ENCODE results near the gene AMER3. TPM values are rescaled to one million over a fixed set of nuclear protein-coding genes. Genes with fewer than 3 reads are reported as not detected.

AMER3 gene
- total RNA-seq, 1 donor from 2014 or later = not detected

- Mint-ChIP-seq H3K4me1 (ENCODE audit: unreplicated experiment) (no peaks in the 10 kb centered on the region), H3K9me3 (ENCODE audit: unreplicated experiment) (peaks cover under 1% of the 10 kb centered on the region), H3K27me3 (ENCODE audit: unreplicated experiment) (no peaks in the 10 kb centered on the region), H3K4me3 (ENCODE audit: unreplicated experiment) (no peak overlapping the region), H3K36me3 (ENCODE audit: unreplicated experiment) (no peaks in the 10 kb centered on the region), H3K27ac (ENCODE audit: unreplicated experiment) (no peak overlapping the region)
- no peak for TF ChIP-seq CTCF (IDR thresholded peaks at IDR 0.05)
- peak; percentile 75 for DNase-seq (ENCODE audit: extremely low spot score, unreplicated experiment)
Measured at GRCh38 chr2:130767408-130767775, 12.1 kb downstream of the AMER3 start.

- H3K4me3 Mint-ChIP-seq (ENCODE audit: unreplicated experiment) = no peak overlapping the region
- peaks cover 9% of the 10 kb centered on the region for H3K9me3 Mint-ChIP-seq (ENCODE audit: unreplicated experiment)
- no peak overlapping the region for H3K27ac Mint-ChIP-seq (ENCODE audit: unreplicated experiment)
- no peaks in the 10 kb centered on the region for H3K27me3 Mint-ChIP-seq (ENCODE audit: unreplicated experiment)
- no peaks in the 10 kb centered on the region for H3K36me3 Mint-ChIP-seq (ENCODE audit: unreplicated experiment)
- peak; percentile 79 for DNase-seq (ENCODE audit: extremely low spot score, unreplicated experiment)
- no peak for TF ChIP-seq CTCF (IDR thresholded peaks at IDR 0.05)
- H3K4me1 Mint-ChIP-seq (ENCODE audit: unreplicated experiment) = no peaks in the 10 kb centered on the region
Measured at GRCh38 chr2:130768191-130768855, 13.0 kb downstream of the AMER3 start.

DNA sequence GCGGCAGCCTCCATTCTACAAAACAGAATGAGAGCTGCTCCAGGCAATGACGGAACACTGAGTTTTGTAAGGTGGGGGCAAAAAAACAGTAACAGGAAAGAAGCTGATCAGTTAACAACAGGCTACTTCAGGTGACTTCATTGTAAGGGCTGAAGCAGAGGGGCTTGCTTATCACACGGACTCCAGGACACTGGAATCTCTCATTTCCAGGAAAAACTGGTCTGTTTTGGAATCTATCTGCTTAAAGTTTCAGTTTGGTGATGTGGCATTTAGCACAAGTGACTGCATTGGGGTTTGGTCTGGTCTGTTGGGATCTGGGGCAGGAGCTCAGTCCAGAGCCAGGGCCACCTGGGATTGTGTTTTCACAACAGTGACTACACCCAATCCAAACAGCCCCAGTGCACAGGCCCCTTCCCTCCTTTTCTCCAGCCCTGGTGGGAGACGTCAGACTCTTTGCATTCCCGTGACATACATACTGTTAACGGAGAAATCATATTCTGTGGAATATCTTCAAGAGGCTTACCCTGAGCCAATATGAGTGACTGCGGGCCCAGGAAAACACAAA, 14.1 kb downstream of the AMER3 start:
- no peaks in the 10 kb centered on the region for H3K4me1 Mint-ChIP-seq (ENCODE audit: unreplicated experiment)
- H3K4me3 Mint-ChIP-seq (ENCODE audit: unreplicated experiment) = no peak overlapping the region
- H3K36me3 Mint-ChIP-seq (ENCODE audit: unreplicated experiment) = no peaks in the 10 kb centered on the region
- DNase-seq (ENCODE audit: extremely low spot score, unreplicated experiment) = peak; percentile 46
- no peak for TF ChIP-seq CTCF (IDR thresholded peaks at IDR 0.05)
- H3K27ac Mint-ChIP-seq (ENCODE audit: unreplicated experiment) = no peak overlapping the region
- H3K27me3 Mint-ChIP-seq (ENCODE audit: unreplicated experiment) = no peaks in the 10 kb centered on the region
- peaks cover 10% of the 10 kb centered on the region for H3K9me3 Mint-ChIP-seq (ENCODE audit: unreplicated experiment)

- Mint-ChIP-seq H3K4me3 (ENCODE audit: unreplicated experiment) (no peak overlapping the region), H3K36me3 (ENCODE audit: unreplicated experiment) (no peaks in the 10 kb centered on the region), H3K27me3 (ENCODE audit: unreplicated experiment) (no peaks in the 10 kb centered on the region), H3K4me1 (ENCODE audit: unreplicated experiment) (no peaks in the 10 kb centered on the region), H3K27ac (ENCODE audit: unreplicated experiment) (no peak overlapping the region), H3K9me3 (ENCODE audit: unreplicated experiment) (peaks cover 10% of the 10 kb centered on the region)
- DNase-seq (ENCODE audit: extremely low spot score, unreplicated experiment) = peak; percentile 53
- TF ChIP-seq CTCF (IDR thresholded peaks at IDR 0.05) = no peak
Measured at GRCh38 chr2:130776550-130776949, 21.2 kb downstream of the AMER3 start.

DNA sequence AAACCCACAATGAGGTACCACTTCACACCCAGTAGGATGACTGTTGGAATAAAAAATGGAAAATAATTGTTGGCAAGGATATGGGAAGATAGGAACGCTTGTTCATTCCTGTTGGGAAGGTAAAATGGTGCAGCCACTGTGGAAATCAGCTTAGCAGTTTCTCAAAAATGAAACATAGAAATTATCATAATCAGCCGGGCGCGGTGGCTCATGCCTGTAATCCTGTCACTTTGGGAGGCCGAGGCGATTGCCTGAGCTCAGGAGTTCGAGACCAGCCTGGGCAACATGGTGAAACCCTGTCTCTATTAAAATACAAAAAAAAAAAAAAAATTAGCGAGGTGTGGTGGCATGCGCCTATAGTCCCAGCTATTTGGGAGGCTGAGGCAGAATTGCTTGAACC, 23.4 kb downstream of the AMER3 start:
- Mint-ChIP-seq H3K9me3 (ENCODE audit: unreplicated experiment) (no peaks in the 10 kb centered on the region), H3K27me3 (ENCODE audit: unreplicated experiment) (no peaks in the 10 kb centered on the region), H3K4me1 (ENCODE audit: unreplicated experiment) (no peaks in the 10 kb centered on the region), H3K36me3 (ENCODE audit: unreplicated experiment) (no peaks in the 10 kb centered on the region), H3K4me3 (ENCODE audit: unreplicated experiment) (no peak overlapping the region), H3K27ac (ENCODE audit: unreplicated experiment) (no peak overlapping the region)
- DNase-seq (ENCODE audit: extremely low spot score, unreplicated experiment) = peak; percentile 69
- no peak for TF ChIP-seq CTCF (IDR thresholded peaks at IDR 0.05)
